Measurements from ENCODE around the gene EEF1G. TPM values are rescaled to one million over a fixed set of nuclear protein-coding genes. Genes with fewer than 3 reads are reported as not detected.

Gene EEF1G
- total RNA-seq, 2 experiments from 2014 or later, result 1,778 to 2,328 TPM

- intact Hi-C loops (cut with micrococcal nuclease; ENCODE audit: unreplicated experiment), result loop anchor here (10.0 kb wide), 2 partner anchors 126 to 236 kb away; partner anchors contain the start of genes HNRNPUL2, STX5, TEX54 and TTC9C
- no peaks in the 10 kb centered on the region for H3K9me2 ChIP-seq (ENCODE audit: insufficient read depth, low read length)
- peak overlapping the region; percentile 87 for H3K27ac ChIP-seq (ENCODE audit: low read depth, low read length, poor library complexity, severe bottlenecking)
- H2AFZ ChIP-seq (ENCODE audit: low read length), result no peak overlapping the region
- ChIA-PET POLR2A (interaction anchor here (0.6 to 1.1 kb wide), 4 partner anchors 73 to 1683 kb away, joined by 3 to 4 read pairs (median 3); partner anchors contain the start of genes LBHD1 and UQCC3), CTCF (ENCODE audit: unreplicated experiment) (no interaction called here)
- H3K4me2 ChIP-seq (ENCODE audit: low read length), result peak overlapping the region; percentile 98
- H3K4me1 ChIP-seq (ENCODE audit: insufficient read depth, low read length, poor library complexity, severe bottlenecking), result peaks cover 24% of the 10 kb centered on the region
- BruUV-seq (replicated peaks), result no TSS peak
- H3K9me3 ChIP-seq (ENCODE audit: low read length), result no peaks in the 10 kb centered on the region
- peaks cover 37% of the 10 kb centered on the region for H3K79me2 ChIP-seq (ENCODE audit: insufficient read depth, low read depth, low read length)
- peak overlapping the region; percentile 98 for H3K4me3 ChIP-seq (ENCODE audit: low read depth, low read length, poor library complexity, severe bottlenecking)
- DNase-seq (ENCODE audit: low spot score), result peak; percentile 99
- H4K20me1 ChIP-seq (ENCODE audit: insufficient read depth, low read length), result peaks cover 9% of the 10 kb centered on the region; the same call in 1 of the 2 replicates
- peaks cover 86% of the 10 kb centered on the region for H3K36me3 ChIP-seq (ENCODE audit: insufficient read depth, low read length)
- no peak for TF ChIP-seq CTCF (conservative IDR thresholded peaks at IDR 0.05; ENCODE audit: low read length)
- no peak for TF ChIP-seq EZH2phosphoT487 (IDR thresholded peaks at IDR 0.05; ENCODE audit: borderline replicate concordance, low read depth, low read length)
Measured at GRCh38 chr11:62599069-62599696, 25.5 kb upstream of the EEF1G start.

GRCh38 chr11:62595124-62595523 lies 21.4 kb upstream of the EEF1G start:
- ChIA-PET CTCF (ENCODE audit: unreplicated experiment) (no interaction called here), POLR2A (interaction anchor here (0.6 kb wide), 1 partner anchor 1706 kb away, joined by 4 read pairs; no protein-coding TSS in a partner anchor)
- Histone ChIP-seq H2AFZ (ENCODE audit: low read length) (no peak overlapping the region), H3K9me3 (ENCODE audit: low read length) (no peaks in the 10 kb centered on the region), H3K36me3 (ENCODE audit: insufficient read depth, low read length) (peaks cover 76% of the 10 kb centered on the region), H3K79me2 (ENCODE audit: insufficient read depth, low read depth, low read length) (peaks cover 35% of the 10 kb centered on the region), H3K9me2 (ENCODE audit: insufficient read depth, low read length) (no peaks in the 10 kb centered on the region), H3K4me3 (ENCODE audit: low read depth, low read length, poor library complexity, severe bottlenecking) (no peak overlapping the region), H3K27ac (ENCODE audit: low read depth, low read length, poor library complexity, severe bottlenecking) (no peak overlapping the region), H3K4me2 (ENCODE audit: low read length) (no peak overlapping the region), H4K20me1 (ENCODE audit: insufficient read depth, low read length) (peaks cover 9% of the 10 kb centered on the region; the same call in 1 of the 2 replicates), H3K4me1 (ENCODE audit: insufficient read depth, low read length, poor library complexity, severe bottlenecking) (peaks cover 41% of the 10 kb centered on the region)
- no TSS peak for BruUV-seq (replicated peaks)
- intact Hi-C loops (cut with micrococcal nuclease; ENCODE audit: unreplicated experiment), result loop anchor here (10.0 kb wide), 2 partner anchors 130 to 240 kb away; partner anchors contain the start of genes HNRNPUL2, STX5, TEX54 and TTC9C
- no peak for DNase-seq (ENCODE audit: low spot score)
- no peak for TF ChIP-seq EZH2phosphoT487 (IDR thresholded peaks at IDR 0.05; ENCODE audit: borderline replicate concordance, low read depth, low read length)
- TF ChIP-seq CTCF (conservative IDR thresholded peaks at IDR 0.05; ENCODE audit: low read length), result no peak

Data from OCI-LY7 (cell line).